ENCODE results near the gene FADS6. TPM values are rescaled to one million over a fixed set of nuclear protein-coding genes. Genes with fewer than 3 reads are reported as not detected.

Gene FADS6
- total and polyA plus RNA-seq, 12 donors, result not detected

GRCh38 chr17:74827800-74828199 lies 65.6 kb downstream of the FADS6 start:
- intact Hi-C loops (cut with DNase I), result no loop called here

More at GRCh38 chr17:74827800-74828199, 65.6 kb downstream of the FADS6 start:
- Histone ChIP-seq H3K27ac (no peak overlapping the region), H3K36me3 (peaks cover 0 to 51% (median 0%) of the 10 kb centered on the region in 9 donors), H3K9me3 (no peaks in the 10 kb centered on the region), H3K4me1 (peaks cover 0 to 11% (median 0%) of the 10 kb centered on the region in 9 donors), H3K4me3 (no peak overlapping the region), H3K27me3 (no peaks in the 10 kb centered on the region)
- ATAC-seq (no peak), DNase-seq (no peak)
- TF ChIP-seq, protein P1, sequence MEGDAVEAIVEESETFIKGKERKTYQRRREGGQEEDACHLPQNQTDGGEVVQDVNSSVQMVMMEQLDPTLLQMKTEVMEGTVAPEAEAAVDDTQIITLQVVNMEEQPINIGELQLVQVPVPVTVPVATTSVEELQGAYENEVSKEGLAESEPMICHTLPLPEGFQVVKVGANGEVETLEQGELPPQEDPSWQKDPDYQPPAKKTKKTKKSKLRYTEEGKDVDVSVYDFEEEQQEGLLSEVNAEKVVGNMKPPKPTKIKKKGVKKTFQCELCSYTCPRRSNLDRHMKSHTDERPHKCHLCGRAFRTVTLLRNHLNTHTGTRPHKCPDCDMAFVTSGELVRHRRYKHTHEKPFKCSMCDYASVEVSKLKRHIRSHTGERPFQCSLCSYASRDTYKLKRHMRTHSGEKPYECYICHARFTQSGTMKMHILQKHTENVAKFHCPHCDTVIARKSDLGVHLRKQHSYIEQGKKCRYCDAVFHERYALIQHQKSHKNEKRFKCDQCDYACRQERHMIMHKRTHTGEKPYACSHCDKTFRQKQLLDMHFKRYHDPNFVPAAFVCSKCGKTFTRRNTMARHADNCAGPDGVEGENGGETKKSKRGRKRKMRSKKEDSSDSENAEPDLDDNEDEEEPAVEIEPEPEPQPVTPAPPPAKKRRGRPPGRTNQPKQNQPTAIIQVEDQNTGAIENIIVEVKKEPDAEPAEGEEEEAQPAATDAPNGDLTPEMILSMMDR (IDR thresholded peaks at IDR 0.05), result no peak
- 94 to 95% methylated on average over 11 of the region's 11 CpGs for WGBS, 2 donors

Other genes starting within 250 kb of the FADS6 start
- 1 to 10 TPM in 1 of 10 donors, under 1 TPM in 6, not detected in 3; 0.13 to 4.5 (median 0.34) TPM for gene CD300LF, start 180.7 kb downstream of the FADS6 start, total RNA-seq
- under 1 TPM; 0.15 to 0.36 TPM for gene CD300LF, start 180.7 kb downstream of the FADS6 start, polyA plus RNA-seq
- gene RAB37, start 156.4 kb downstream of the FADS6 start, total RNA-seq, result 1 to 10 TPM in 9 of 10 donors, under 1 TPM in 1; 0.95 to 2.8 (median 1.6) TPM
- 1 to 10 TPM in 1 of 2 donors, under 1 TPM in 1; 0.93 to 2.7 TPM for gene RAB37, start 156.4 kb downstream of the FADS6 start, polyA plus RNA-seq
- gene NHERF1, start 145.0 kb downstream of the FADS6 start, total RNA-seq, result 10 to 100 TPM in 6 of 10 donors, 1 to 10 TPM in 4; 6.7 to 33.4 (median 12.7) TPM
- 10 to 100 TPM in 1 of 2 donors, 1 to 10 TPM in 1; 6.9 to 24.5 TPM for gene NHERF1, start 145.0 kb downstream of the FADS6 start, polyA plus RNA-seq
- gene NAT9, start 117.3 kb downstream of the FADS6 start, total RNA-seq, result 10 to 100 TPM; 10.6 to 25.9 (median 17.0) TPM
- gene NAT9, start 117.3 kb downstream of the FADS6 start, polyA plus RNA-seq, result 10 to 100 TPM; 33.6 to 42.9 TPM
- gene GRIN2C, start 33.7 kb downstream of the FADS6 start, total RNA-seq, result under 1 TPM; 0.13 to 0.66 (median 0.27) TPM
- under 1 TPM; 0.44 to 0.61 TPM for gene GRIN2C, start 33.7 kb downstream of the FADS6 start, polyA plus RNA-seq
- 1 to 10 TPM; 2.4 to 6.3 (median 3.9) TPM for gene FDXR, start 20.6 kb downstream of the FADS6 start, total RNA-seq
- 1 to 10 TPM; 3.3 to 5.3 TPM for gene FDXR, start 20.6 kb downstream of the FADS6 start, polyA plus RNA-seq
- not detected for gene USH1G, start 29.6 kb upstream of the FADS6 start, total RNA-seq
- gene USH1G, start 29.6 kb upstream of the FADS6 start, polyA plus RNA-seq, result not detected
- gene OTOP2, start 30.6 kb upstream of the FADS6 start, total RNA-seq, result not detected
- gene OTOP2, start 30.6 kb upstream of the FADS6 start, polyA plus RNA-seq, result not detected
- not detected for gene OTOP3, start 42.3 kb upstream of the FADS6 start, total RNA-seq
- gene OTOP3, start 42.3 kb upstream of the FADS6 start, polyA plus RNA-seq, result not detected
- 10 to 100 TPM in 4 of 10 donors, 1 to 10 TPM in 6; 3.9 to 15.5 (median 9.5) TPM for gene HID1, start 79.1 kb upstream of the FADS6 start, total RNA-seq
- gene HID1, start 79.1 kb upstream of the FADS6 start, polyA plus RNA-seq, result 10 to 100 TPM in 1 of 2 donors, 1 to 10 TPM in 1; 8.0 to 23.8 TPM
- 10 to 100 TPM; 10.8 to 25.3 (median 16.3) TPM for gene CDR2L, start 94.0 kb upstream of the FADS6 start, total RNA-seq
- 10 to 100 TPM in 1 of 2 donors, 1 to 10 TPM in 1; 8.5 to 11.9 TPM for gene CDR2L, start 94.0 kb upstream of the FADS6 start, polyA plus RNA-seq
- 10 to 100 TPM; 43.7 to 64.1 (median 51.7) TPM for gene MRPL58, start 119.0 kb upstream of the FADS6 start, total RNA-seq
- 10 to 100 TPM; 71.8 to 72.3 TPM for gene MRPL58, start 119.0 kb upstream of the FADS6 start, polyA plus RNA-seq
- 1,000 to 10,000 TPM in 1 of 10 donors, 100 to 1,000 TPM in 9; 678 to 1,003 (median 867) TPM for gene ATP5PD, start 153.3 kb upstream of the FADS6 start, total RNA-seq
- 1,000 to 10,000 TPM in 1 of 2 donors, 100 to 1,000 TPM in 1; 870 to 2,296 TPM for gene ATP5PD, start 153.3 kb upstream of the FADS6 start, polyA plus RNA-seq
- 10 to 100 TPM; 19.6 to 41.1 (median 29.6) TPM for gene KCTD2, start 153.6 kb upstream of the FADS6 start, total RNA-seq
- 10 to 100 TPM; 11.8 to 19.2 TPM for gene KCTD2, start 153.6 kb upstream of the FADS6 start, polyA plus RNA-seq
- gene SLC16A5, start 194.3 kb upstream of the FADS6 start, total RNA-seq, result 10 to 100 TPM in 8 of 10 donors, 1 to 10 TPM in 2; 7.5 to 17.4 (median 11.9) TPM
- gene SLC16A5, start 194.3 kb upstream of the FADS6 start, polyA plus RNA-seq, result 10 to 100 TPM in 1 of 2 donors, 1 to 10 TPM in 1; 3.6 to 12.4 TPM
- gene ARMC7, start 216.3 kb upstream of the FADS6 start, total RNA-seq, result 1 to 10 TPM; 4.7 to 7.9 (median 5.2) TPM
- gene ARMC7, start 216.3 kb upstream of the FADS6 start, polyA plus RNA-seq, result 1 to 10 TPM; 3.1 to 7.2 TPM
- gene NT5C, start 238.1 kb upstream of the FADS6 start, total RNA-seq, result 10 to 100 TPM; 17.1 to 33.3 (median 21.6) TPM
- 10 to 100 TPM; 50.0 to 71.7 TPM for gene NT5C, start 238.1 kb upstream of the FADS6 start, polyA plus RNA-seq

All from heart right ventricle (tissue), 16 donors.